Mammary epithelial cell (primary cell): ENCODE results near the gene BRD3.

Source experiments
- EZH2 ChIP-seq: IDR thresholded peaks from 2 replicates; pipeline ENCODE4 v1.6.1; 2012; ENCODE audit warnings: low read length, inconsistent platforms, borderline replicate concordance
- TF ChIP-seq, protein P1 (sequence below), 2 donors: IDR thresholded peaks in 1 of 2; conservative IDR thresholded peaks in 1 of 2; 2 replicates each; pipeline ENCODE4 v1.5.1; 2011 to 2012; ENCODE audit warnings: inconsistent platforms in 2 of 2, low read length in 2 of 2, mild to moderate bottlenecking in 2 of 2, control low read depth in 1 of 2, low read depth in 1 of 2; ENCODE audit not compliant: insufficient read depth in 1 of 2; ENCODE audit errors: extremely low read depth in 1 of 2

DNA sequence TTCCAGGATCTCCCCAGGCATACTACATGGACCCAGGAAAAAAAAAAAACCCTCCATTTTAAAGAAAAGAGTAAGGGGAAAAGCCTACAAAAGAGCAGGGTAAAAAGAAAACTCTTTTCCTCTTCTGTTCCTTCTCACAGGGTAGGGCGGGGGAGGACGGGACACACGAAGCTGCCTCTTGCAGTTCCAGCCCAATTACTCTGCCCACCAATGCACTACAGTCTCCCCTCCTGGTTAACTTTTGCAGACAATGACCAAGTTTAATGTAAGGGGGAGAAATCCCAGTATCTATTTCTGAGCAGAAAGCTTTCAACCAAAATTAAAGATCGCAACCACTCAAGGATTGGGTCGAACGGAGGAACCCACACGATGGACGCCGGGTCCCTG lies 1.3 kb downstream of the BRD3 start:
- TF ChIP-seq, protein P1, sequence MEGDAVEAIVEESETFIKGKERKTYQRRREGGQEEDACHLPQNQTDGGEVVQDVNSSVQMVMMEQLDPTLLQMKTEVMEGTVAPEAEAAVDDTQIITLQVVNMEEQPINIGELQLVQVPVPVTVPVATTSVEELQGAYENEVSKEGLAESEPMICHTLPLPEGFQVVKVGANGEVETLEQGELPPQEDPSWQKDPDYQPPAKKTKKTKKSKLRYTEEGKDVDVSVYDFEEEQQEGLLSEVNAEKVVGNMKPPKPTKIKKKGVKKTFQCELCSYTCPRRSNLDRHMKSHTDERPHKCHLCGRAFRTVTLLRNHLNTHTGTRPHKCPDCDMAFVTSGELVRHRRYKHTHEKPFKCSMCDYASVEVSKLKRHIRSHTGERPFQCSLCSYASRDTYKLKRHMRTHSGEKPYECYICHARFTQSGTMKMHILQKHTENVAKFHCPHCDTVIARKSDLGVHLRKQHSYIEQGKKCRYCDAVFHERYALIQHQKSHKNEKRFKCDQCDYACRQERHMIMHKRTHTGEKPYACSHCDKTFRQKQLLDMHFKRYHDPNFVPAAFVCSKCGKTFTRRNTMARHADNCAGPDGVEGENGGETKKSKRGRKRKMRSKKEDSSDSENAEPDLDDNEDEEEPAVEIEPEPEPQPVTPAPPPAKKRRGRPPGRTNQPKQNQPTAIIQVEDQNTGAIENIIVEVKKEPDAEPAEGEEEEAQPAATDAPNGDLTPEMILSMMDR (conservative IDR thresholded peaks at IDR 0.05 in 1 of 2, IDR thresholded peaks at IDR 0.05 in 1 of 2; ENCODE audit: extremely low read depth in 1 of 2, insufficient read depth in 1 of 2, low read depth in 1 of 2, low read length in 2 of 2), result no peak
- TF ChIP-seq EZH2, result no peak
